ENCODE data around the gene DNAJC25. TPM values are rescaled to one million over a fixed set of nuclear protein-coding genes. Genes with fewer than 3 reads are reported as not detected.

The DNAJC25 gene
- total and polyA plus RNA-seq, 2 of the 13 experiments (the other 11 are each of a cell fraction or from before 2014, with no cell fraction given), result 5.7 to 10.2 TPM

DNA sequence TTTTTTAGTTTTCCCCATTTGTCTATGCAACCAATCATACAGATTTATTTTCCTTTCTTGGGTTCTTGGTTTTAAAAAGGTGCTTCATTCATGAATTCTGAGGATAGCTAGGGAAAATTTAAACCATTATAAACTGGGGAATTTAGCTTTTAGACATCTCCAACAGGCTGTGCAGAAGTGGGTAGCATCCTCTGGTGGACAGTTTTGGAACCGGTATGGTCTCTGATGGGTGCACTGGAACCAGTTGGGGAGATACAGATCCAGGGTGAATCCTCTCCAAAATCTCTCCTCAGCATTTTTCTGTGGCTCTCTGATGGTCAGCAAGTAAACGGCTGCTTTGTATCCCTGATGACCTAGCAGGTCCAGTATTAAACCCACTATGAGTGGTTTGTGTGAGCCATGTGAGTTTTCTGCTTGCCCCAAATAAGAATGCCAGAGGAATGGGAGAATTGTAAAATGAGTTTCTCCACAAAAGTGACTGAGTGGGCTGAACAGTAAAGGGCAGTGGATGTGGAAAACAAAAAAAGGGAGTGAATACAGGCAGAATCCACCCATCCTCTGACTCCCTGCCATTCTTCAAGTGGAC lies 9.1 kb upstream of the DNAJC25 start (continued):
- TF ChIP-seq, protein P1, sequence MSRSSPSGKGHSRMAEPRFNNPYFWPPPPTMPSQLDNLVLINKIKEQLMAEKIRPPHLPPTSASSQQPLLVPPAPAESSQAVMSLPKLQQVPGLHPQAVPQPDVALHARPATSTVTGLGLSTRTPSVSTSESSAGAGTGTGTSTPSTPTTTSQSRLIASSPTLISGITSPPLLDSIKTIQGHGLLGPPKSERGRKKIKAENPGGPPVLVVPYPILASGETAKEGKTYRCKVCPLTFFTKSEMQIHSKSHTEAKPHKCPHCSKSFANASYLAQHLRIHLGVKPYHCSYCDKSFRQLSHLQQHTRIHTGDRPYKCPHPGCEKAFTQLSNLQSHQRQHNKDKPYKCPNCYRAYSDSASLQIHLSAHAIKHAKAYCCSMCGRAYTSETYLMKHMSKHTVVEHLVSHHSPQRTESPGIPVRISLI (CRISPR knock-in tag; IDR thresholded peaks at IDR 0.05; ENCODE audit: borderline replicate concordance), result 0 out of 2 replicates have a peak, but pooled peaks have one; percentile 19
- TF ChIP-seq, protein P2, sequence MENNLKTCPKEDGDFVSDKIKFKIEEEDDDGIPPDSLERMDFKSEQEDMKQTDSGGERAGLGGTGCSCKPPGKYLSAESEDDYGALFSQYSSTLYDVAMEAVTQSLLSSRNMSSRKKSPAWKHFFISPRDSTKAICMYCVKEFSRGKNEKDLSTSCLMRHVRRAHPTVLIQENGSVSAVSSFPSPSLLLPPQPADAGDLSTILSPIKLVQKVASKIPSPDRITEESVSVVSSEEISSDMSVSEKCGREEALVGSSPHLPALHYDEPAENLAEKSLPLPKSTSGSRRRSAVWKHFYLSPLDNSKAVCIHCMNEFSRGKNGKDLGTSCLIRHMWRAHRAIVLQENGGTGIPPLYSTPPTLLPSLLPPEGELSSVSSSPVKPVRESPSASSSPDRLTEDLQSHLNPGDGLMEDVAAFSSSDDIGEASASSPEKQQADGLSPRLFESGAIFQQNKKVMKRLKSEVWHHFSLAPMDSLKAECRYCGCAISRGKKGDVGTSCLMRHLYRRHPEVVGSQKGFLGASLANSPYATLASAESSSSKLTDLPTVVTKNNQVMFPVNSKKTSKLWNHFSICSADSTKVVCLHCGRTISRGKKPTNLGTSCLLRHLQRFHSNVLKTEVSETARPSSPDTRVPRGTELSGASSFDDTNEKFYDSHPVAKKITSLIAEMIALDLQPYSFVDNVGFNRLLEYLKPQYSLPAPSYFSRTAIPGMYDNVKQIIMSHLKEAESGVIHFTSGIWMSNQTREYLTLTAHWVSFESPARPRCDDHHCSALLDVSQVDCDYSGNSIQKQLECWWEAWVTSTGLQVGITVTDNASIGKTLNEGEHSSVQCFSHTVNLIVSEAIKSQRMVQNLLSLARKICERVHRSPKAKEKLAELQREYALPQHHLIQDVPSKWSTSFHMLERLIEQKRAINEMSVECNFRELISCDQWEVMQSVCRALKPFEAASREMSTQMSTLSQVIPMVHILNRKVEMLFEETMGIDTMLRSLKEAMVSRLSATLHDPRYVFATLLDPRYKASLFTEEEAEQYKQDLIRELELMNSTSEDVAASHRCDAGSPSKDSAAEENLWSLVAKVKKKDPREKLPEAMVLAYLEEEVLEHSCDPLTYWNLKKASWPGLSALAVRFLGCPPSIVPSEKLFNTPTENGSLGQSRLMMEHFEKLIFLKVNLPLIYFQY (CRISPR knock-in tag; IDR thresholded peaks at IDR 0.05; ENCODE audit: borderline replicate concordance), result no peak
- TF ChIP-seq PLRG1 (conservative IDR thresholded peaks at IDR 0.05) (no peak), BCL6 (CRISPR knock-in tag; IDR thresholded peaks at IDR 0.05) (no peak), ZBTB3 (CRISPR knock-in tag; IDR thresholded peaks at IDR 0.05; ENCODE audit: borderline replicate concordance, low read depth) (no peak), STAG1 (CRISPR knock-in tag; IDR thresholded peaks at IDR 0.05) (peak; percentile 77), HNRNPLL (IDR thresholded peaks at IDR 0.05; ENCODE audit: low read depth, low read length, poor library complexity, severe bottlenecking) (no peak), SMARCE1 (IDR thresholded peaks at IDR 0.05; ENCODE audit: borderline replicate concordance) (no peak), ZNF451 (CRISPR knock-in tag; IDR thresholded peaks at IDR 0.05) (no peak)
- TF ChIP-seq, protein P3, sequence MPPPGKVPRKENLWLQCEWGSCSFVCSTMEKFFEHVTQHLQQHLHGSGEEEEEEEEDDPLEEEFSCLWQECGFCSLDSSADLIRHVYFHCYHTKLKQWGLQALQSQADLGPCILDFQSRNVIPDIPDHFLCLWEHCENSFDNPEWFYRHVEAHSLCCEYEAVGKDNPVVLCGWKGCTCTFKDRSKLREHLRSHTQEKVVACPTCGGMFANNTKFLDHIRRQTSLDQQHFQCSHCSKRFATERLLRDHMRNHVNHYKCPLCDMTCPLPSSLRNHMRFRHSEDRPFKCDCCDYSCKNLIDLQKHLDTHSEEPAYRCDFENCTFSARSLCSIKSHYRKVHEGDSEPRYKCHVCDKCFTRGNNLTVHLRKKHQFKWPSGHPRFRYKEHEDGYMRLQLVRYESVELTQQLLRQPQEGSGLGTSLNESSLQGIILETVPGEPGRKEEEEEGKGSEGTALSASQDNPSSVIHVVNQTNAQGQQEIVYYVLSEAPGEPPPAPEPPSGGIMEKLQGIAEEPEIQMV (CRISPR knock-in tag; IDR thresholded peaks at IDR 0.05; ENCODE audit: low read depth), result no peak
- TF ChIP-seq, protein P4, sequence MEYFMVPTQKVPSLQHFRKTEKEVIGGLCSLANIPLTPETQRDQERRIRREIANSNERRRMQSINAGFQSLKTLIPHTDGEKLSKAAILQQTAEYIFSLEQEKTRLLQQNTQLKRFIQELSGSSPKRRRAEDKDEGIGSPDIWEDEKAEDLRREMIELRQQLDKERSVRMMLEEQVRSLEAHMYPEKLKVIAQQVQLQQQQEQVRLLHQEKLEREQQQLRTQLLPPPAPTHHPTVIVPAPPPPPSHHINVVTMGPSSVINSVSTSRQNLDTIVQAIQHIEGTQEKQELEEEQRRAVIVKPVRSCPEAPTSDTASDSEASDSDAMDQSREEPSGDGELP (IDR thresholded peaks at IDR 0.05; ENCODE audit: borderline replicate concordance, low read depth), result no peak
- TF ChIP-seq, protein P5, sequence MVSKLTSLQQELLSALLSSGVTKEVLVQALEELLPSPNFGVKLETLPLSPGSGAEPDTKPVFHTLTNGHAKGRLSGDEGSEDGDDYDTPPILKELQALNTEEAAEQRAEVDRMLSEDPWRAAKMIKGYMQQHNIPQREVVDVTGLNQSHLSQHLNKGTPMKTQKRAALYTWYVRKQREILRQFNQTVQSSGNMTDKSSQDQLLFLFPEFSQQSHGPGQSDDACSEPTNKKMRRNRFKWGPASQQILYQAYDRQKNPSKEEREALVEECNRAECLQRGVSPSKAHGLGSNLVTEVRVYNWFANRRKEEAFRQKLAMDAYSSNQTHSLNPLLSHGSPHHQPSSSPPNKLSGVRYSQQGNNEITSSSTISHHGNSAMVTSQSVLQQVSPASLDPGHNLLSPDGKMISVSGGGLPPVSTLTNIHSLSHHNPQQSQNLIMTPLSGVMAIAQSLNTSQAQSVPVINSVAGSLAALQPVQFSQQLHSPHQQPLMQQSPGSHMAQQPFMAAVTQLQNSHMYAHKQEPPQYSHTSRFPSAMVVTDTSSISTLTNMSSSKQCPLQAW (CRISPR knock-in tag; IDR thresholded peaks at IDR 0.05), result no peak
- TF ChIP-seq, protein P6, sequence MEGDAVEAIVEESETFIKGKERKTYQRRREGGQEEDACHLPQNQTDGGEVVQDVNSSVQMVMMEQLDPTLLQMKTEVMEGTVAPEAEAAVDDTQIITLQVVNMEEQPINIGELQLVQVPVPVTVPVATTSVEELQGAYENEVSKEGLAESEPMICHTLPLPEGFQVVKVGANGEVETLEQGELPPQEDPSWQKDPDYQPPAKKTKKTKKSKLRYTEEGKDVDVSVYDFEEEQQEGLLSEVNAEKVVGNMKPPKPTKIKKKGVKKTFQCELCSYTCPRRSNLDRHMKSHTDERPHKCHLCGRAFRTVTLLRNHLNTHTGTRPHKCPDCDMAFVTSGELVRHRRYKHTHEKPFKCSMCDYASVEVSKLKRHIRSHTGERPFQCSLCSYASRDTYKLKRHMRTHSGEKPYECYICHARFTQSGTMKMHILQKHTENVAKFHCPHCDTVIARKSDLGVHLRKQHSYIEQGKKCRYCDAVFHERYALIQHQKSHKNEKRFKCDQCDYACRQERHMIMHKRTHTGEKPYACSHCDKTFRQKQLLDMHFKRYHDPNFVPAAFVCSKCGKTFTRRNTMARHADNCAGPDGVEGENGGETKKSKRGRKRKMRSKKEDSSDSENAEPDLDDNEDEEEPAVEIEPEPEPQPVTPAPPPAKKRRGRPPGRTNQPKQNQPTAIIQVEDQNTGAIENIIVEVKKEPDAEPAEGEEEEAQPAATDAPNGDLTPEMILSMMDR (CRISPR knock-in tag; IDR thresholded peaks at IDR 0.05), result peak; percentile 69
- TF ChIP-seq, protein P7, sequence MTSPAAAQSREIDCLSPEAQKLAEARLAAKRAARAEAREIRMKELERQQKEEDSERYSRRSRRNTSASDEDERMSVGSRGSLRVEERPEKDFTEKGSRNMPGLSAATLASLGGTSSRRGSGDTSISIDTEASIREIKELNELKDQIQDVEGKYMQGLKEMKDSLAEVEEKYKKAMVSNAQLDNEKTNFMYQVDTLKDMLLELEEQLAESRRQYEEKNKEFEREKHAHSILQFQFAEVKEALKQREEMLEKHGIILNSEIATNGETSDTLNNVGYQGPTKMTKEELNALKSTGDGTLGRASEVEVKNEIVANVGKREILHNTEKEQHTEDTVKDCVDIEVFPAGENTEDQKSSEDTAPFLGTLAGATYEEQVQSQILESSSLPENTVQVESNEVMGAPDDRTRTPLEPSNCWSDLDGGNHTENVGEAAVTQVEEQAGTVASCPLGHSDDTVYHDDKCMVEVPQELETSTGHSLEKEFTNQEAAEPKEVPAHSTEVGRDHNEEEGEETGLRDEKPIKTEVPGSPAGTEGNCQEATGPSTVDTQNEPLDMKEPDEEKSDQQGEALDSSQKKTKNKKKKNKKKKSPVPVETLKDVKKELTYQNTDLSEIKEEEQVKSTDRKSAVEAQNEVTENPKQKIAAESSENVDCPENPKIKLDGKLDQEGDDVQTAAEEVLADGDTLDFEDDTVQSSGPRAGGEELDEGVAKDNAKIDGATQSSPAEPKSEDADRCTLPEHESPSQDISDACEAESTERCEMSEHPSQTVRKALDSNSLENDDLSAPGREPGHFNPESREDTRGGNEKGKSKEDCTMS (CRISPR knock-in tag; conservative IDR thresholded peaks at IDR 0.05), result no peak

Data from HepG2 (cell line).